SK-N-SH (cell line): Measurements from ENCODE around the gene NDUFS2. TPM values are rescaled to one million over a fixed set of nuclear protein-coding genes. Genes with fewer than 3 reads are reported as not detected.

ENCODE experiments used
- CTCF ChIA-PET: fragments of 300-600, 350-600 bp; formaldehyde crosslinking; extraction: SDS; loops from one replicate; lab custom pipeline; 2021; lab: Yijun Ruan, JAX
- POLR2A ChIA-PET: fragments of 350-600 bp; sonication (Branson Sonifier 250); formaldehyde crosslinking; extraction: SDS; loops from one replicate; lab custom pipeline; 2020; ENCODE audit warnings: antibody characterized with exemption, inconsistent platforms; lab: Yijun Ruan, JAX
- DNase-seq: peaks from one replicate; pipeline ENCODE4 v3.0.0; 2012
- H2AFZ ChIP-seq: fragments of 200-600 bp; sonication (generic); 2 replicates; pipeline ENCODE4 v1.8.1; 2016; ENCODE audit warnings: antibody characterized with exemption, mild to moderate bottlenecking, low read depth
- H3F3A ChIP-seq: fragments of 200-600 bp; sonication (generic); replicated peaks from 2 replicates; pipeline ENCODE3; 2016; ENCODE audit warnings: antibody characterized with exemption, mild to moderate bottlenecking; ENCODE audit not compliant: insufficient read depth
- H3K27ac ChIP-seq, 2 experiments: fragments of 200-500 bp in 1 of 2; fragments of 200-600 bp in 1 of 2; sonication (Bioruptor generic) in 1 of 2; sonication (generic), shearing (Covaris generic) in 1 of 2; 2 replicates each; pipeline versions ENCODE4 v1.5.1 to v1.6.1; 2014 to 2016; ENCODE audit warnings: low read depth in 2 of 2, inconsistent platforms in 1 of 2, low read length in 1 of 2, mild to moderate bottlenecking in 1 of 2, mixed read lengths in 1 of 2
- H3K27me3 ChIP-seq: fragments of 200-600 bp; sonication (generic), shearing (Covaris generic); 2 replicates; pipeline ENCODE4 v1.6.1; 2016; ENCODE audit warnings: mixed run types; ENCODE audit not compliant: insufficient read depth
- H3K36me3 ChIP-seq, 2 experiments: fragments of 200-500 bp in 1 of 2; fragments of 200-600 bp in 1 of 2; sonication (Bioruptor generic) in 1 of 2; sonication (generic) in 1 of 2; replicated peaks in 1 of 2; 2 replicates each; pipeline versions ENCODE3 to v1.5.1; 2014 to 2016; ENCODE audit warnings: low read length in 1 of 2, mild to moderate bottlenecking in 1 of 2; ENCODE audit not compliant: insufficient read depth in 2 of 2, control insufficient read depth in 1 of 2
- H3K4me1 ChIP-seq, 2 experiments: fragments of 200-500 bp in 1 of 2; fragments of 200-600 bp in 1 of 2; sonication (Bioruptor generic) in 1 of 2; sonication (generic), shearing (Covaris generic) in 1 of 2; 2 replicates each; pipeline versions ENCODE4 v1.5.1 to v1.6.1; 2014 to 2016; ENCODE audit warnings: low read depth in 1 of 2, low read length in 1 of 2, mixed run types in 1 of 2; ENCODE audit not compliant: insufficient read depth in 2 of 2, control insufficient read depth in 1 of 2
- H3K4me2 ChIP-seq: fragments of 200-600 bp; sonication (generic), shearing (Covaris generic); 2 replicates; pipeline ENCODE4 v1.6.1; 2017; ENCODE audit warnings: mixed run types
- H3K4me3 ChIP-seq, 2 experiments: fragments of 200-500 bp in 1 of 2; fragments of 200-600 bp in 1 of 2; sonication (Bioruptor generic) in 1 of 2; sonication (generic), shearing (Covaris generic) in 1 of 2; 2 replicates each; pipeline versions ENCODE4 v1.5.1 to v1.8.1; 2014 to 2016; ENCODE audit warnings: low read depth in 2 of 2, inconsistent platforms in 1 of 2, low read length in 1 of 2, mild to moderate bottlenecking in 1 of 2, mixed read lengths in 1 of 2, moderate library complexity in 1 of 2
- H3K79me2 ChIP-seq: fragments of 200-600 bp; sonication (generic); 2 replicates; pipeline ENCODE4 v1.8.1; 2017; ENCODE audit warnings: mild to moderate bottlenecking; ENCODE audit not compliant: insufficient read depth
- H3K9ac ChIP-seq: fragments of 200-600 bp; sonication (generic); 2 replicates; pipeline ENCODE4 v1.6.1; 2017; ENCODE audit warnings: mixed run types
- H3K9me2 ChIP-seq: fragments of 200-600 bp; sonication (generic); 2 replicates; pipeline ENCODE4 v1.6.1; 2017; ENCODE audit warnings: mixed run types
- H3K9me3 ChIP-seq: fragments of 200-600 bp; sonication (generic); 2 replicates; pipeline ENCODE4 v1.6.1; 2017; ENCODE audit warnings: mixed run types, mild to moderate bottlenecking, moderate library complexity
- H4K20me1 ChIP-seq: fragments of 200-600 bp; sonication (generic); 2 replicates; pipeline ENCODE4 v1.6.1; 2017; ENCODE audit warnings: mild to moderate bottlenecking, mixed run types; ENCODE audit not compliant: insufficient read depth
- CTCF ChIP-seq: fragments of 200-600 bp; sonication (generic); IDR thresholded peaks from 2 replicates; pipeline ENCODE4 v1.6.1; 2017; ENCODE audit warnings: antibody characterized with exemption, mild to moderate bottlenecking, moderate library complexity
- EP300 ChIP-seq, 2 experiments: IDR thresholded peaks; 2 replicates each; pipeline versions ENCODE4 v1.4.0 to v1.6.1; 2012; ENCODE audit warnings: borderline replicate concordance in 1 of 2, low read depth in 1 of 2, low read length in 1 of 2
- FOXJ3 ChIP-seq: sonication (generic); formaldehyde crosslinking; IDR thresholded peaks from 2 replicates; pipeline ENCODE4 v1.5.1; 2020; ENCODE audit warnings: mild to moderate bottlenecking, missing genetic modification reagents
- GABPA ChIP-seq: IDR thresholded peaks from 2 replicates; pipeline ENCODE4 v1.4.0; 2012; ENCODE audit warnings: low read depth, mild to moderate bottlenecking
- JUND ChIP-seq: IDR thresholded peaks from 2 replicates; pipeline ENCODE4 v1.4.0; 2012
- MAX ChIP-seq: IDR thresholded peaks from 2 replicates; pipeline ENCODE4 v1.4.0; 2012; ENCODE audit warnings: low read depth
- MEF2A ChIP-seq: IDR thresholded peaks from 2 replicates; pipeline ENCODE4 v1.4.0; 2012; ENCODE audit warnings: low read depth, borderline replicate concordance
- MXI1 ChIP-seq: IDR thresholded peaks from 2 replicates; pipeline ENCODE4 v1.6.1; 2012; ENCODE audit warnings: mild to moderate bottlenecking, low read depth, low read length, improper control_type of control experiment
- NFIC ChIP-seq: IDR thresholded peaks from 2 replicates; pipeline ENCODE4 v1.4.0; 2012; ENCODE audit warnings: borderline replicate concordance
- NRF1 ChIP-seq: IDR thresholded peaks from 2 replicates; pipeline ENCODE4 v1.6.1; 2012; ENCODE audit warnings: low read depth, mild to moderate bottlenecking, low read length
- PBX3 ChIP-seq: IDR thresholded peaks from 2 replicates; pipeline ENCODE4; 2012
- POLR2AphosphoS5 ChIP-seq: IDR thresholded peaks from 2 replicates; pipeline ENCODE4 v1.6.1; 2012; ENCODE audit warnings: low read depth, low read length
- RCOR1 ChIP-seq: fragments of 150-350 bp; IDR thresholded peaks from 2 replicates; pipeline ENCODE4 v1.6.1; 2017; ENCODE audit warnings: antibody characterized with exemption, low read length
- RXRA ChIP-seq: IDR thresholded peaks from 2 replicates; pipeline ENCODE4 v1.4.0; 2012; ENCODE audit warnings: low read depth, mild to moderate bottlenecking, borderline replicate concordance
- SMC3 ChIP-seq: IDR thresholded peaks from 2 replicates; pipeline ENCODE4 v1.6.1; 2012; ENCODE audit warnings: low read depth, low read length, improper control_type of control experiment
- TCF12 ChIP-seq: IDR thresholded peaks from 2 replicates; pipeline ENCODE4 v1.4.0; 2012
- TEAD4 ChIP-seq: IDR thresholded peaks from 2 replicates; pipeline ENCODE4 v1.4.0; 2012; ENCODE audit warnings: mild to moderate bottlenecking, borderline replicate concordance; ENCODE audit not compliant: insufficient read depth
- USF2 ChIP-seq: fragments of 150-350 bp; IDR thresholded peaks from 2 replicates; pipeline ENCODE4 v1.6.1; 2017; ENCODE audit warnings: antibody characterized with exemption, low read length, low read depth, borderline replicate concordance
- WGBS: methylation state at CpG from one replicate; pipeline ENCODE4 v1.1.6; 2017; ENCODE audit warnings: low lambda C conversion rate; 5-methylcytosine and 5-hydroxymethylcytosine counted together
- polyA plus RNA-seq, 3 experiments: library from polyadenylated mRNA; depleted of rRNA; stranded (reverse); fragments of >200 nt; gene quantifications; 2 replicates each; pipeline ENCODE4 v1.2.3, GENCODE V29; 2012

NDUFS2 gene
- polyA plus RNA-seq, 1 of the 3 experiments (the other 2 are of a cell fraction): 203 TPM

GRCh38 chr1:161195171-161195570 lies 7.0 kb upstream of the NDUFS2 start:
- H3K79me2 ChIP-seq: no peaks in the 10 kb centered on the region
- TF ChIP-seq NFIC: no peak
- TF ChIP-seq TEAD4: no peak
- no peak for TF ChIP-seq CTCF
- TF ChIP-seq POLR2AphosphoS5: no peak
- no peak for TF ChIP-seq RCOR1
- no peak for TF ChIP-seq FOXJ3 (CRISPR knock-in tag)
- TF ChIP-seq SMC3: no peak
- TF ChIP-seq JUND: no peak
- no peak for TF ChIP-seq EP300 (IDR thresholded peaks at IDR 0.05; ENCODE audit: borderline replicate concordance in 1 of 2, low read depth in 1 of 2, low read length in 1 of 2)
- TF ChIP-seq PBX3: no peak
- no peak for TF ChIP-seq MXI1
- no peak for TF ChIP-seq MAX
- TF ChIP-seq MEF2A: no peak
- TF ChIP-seq GABPA: no peak
- TF ChIP-seq NRF1: no peak
- TF ChIP-seq TCF12: no peak
- TF ChIP-seq USF2: no peak
- TF ChIP-seq RXRA: no peak
- no peak overlapping the region for H3K4me2 ChIP-seq
- H3K4me1 ChIP-seq: peaks cover 28 to 59% of the 10 kb centered on the region in 2 experiments
- WGBS: 89% methylated on average over 4 of the region's 4 CpGs
- ChIA-PET POLR2A (no interaction called here), CTCF (interaction anchor here (1.8 to 7.0 kb wide), 5 partner anchors 9 to 188 kb away, joined by 6 to 65 read pairs (median 39); partner anchors contain the start of genes NDUFS2, PPOX and TOMM40L)
- no peak overlapping the region for H3K9ac ChIP-seq
- H3K27ac ChIP-seq: peak overlapping the region in 1 of 2 experiments; percentile 0; a peak in 1 of 4 replicates
- no peaks in the 10 kb centered on the region for H3K9me2 ChIP-seq
- peaks cover 0 to 19% of the 10 kb centered on the region in 2 experiments for H3K36me3 ChIP-seq
- H2AFZ ChIP-seq: no peak overlapping the region
- DNase-seq: no peak
- no peaks in the 10 kb centered on the region for H3K27me3 ChIP-seq
- no peak overlapping the region for H3K4me3 ChIP-seq
- H4K20me1 ChIP-seq: no peaks in the 10 kb centered on the region
- peaks cover 4% of the 10 kb centered on the region for H3F3A ChIP-seq
- H3K9me3 ChIP-seq: no peaks in the 10 kb centered on the region
